ENCODE results near the gene KPNA6.

DNA sequence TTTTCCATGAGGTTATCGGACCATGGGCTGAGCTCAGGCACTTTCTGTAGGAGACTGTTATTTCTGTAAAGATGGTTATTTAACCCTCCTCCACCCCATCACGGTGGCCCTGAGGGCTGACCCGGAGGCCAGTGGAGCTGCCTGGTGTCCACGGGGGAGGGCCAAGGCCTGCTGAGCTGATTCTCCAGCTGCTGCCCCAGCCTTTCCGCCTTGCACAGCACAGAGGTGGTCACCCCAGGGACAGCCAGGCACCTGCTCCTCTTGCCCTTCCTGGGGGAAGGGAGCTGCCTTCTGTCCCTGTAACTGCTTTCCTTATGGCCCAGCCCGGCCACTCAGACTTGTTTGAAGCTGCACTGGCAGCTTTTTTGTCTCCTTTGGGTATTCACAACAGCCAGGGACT, 90.0 kb downstream of the KPNA6 start:
- TF ChIP-seq SMAD1 (IDR thresholded peaks at IDR 0.05; ENCODE audit: low read depth, partially characterized antibody), result no peak
- TF ChIP-seq ATF7 (IDR thresholded peaks at IDR 0.05; ENCODE audit: low read depth), result no peak
- no peak for TF ChIP-seq MYC (IDR thresholded peaks at IDR 0.05; ENCODE audit: insufficient read depth, insufficient read length, insufficient replicate concordance, low read length, severe bottlenecking)
- no peak for TF ChIP-seq RELA (IDR thresholded peaks at IDR 0.05; ENCODE audit: borderline replicate concordance, partially characterized antibody)
